Endothelial cell of umbilical vein (primary cell): ENCODE data around the gene MYH15.

ENCODE experiments used
- CTCF ChIP-seq, 2 donors: IDR thresholded peaks; 1 replicate in 1 of 2; 2 replicates in 1 of 2; pipeline ENCODE4 v1.5.1; 2011; ENCODE audit warnings: low read length in 2 of 2, mild to moderate bottlenecking in 2 of 2, moderate library complexity in 2 of 2, control low read depth in 1 of 2, inconsistent platforms in 1 of 2, low read depth in 1 of 2; ENCODE audit not compliant: insufficient read depth in 1 of 2; ENCODE audit errors: extremely low read depth in 1 of 2
- FOS ChIP-seq: IDR thresholded peaks from 2 replicates; pipeline ENCODE4 v1.6.1; 2011; ENCODE audit warnings: mild to moderate bottlenecking, low read length, moderate library complexity, borderline replicate concordance; ENCODE audit not compliant: insufficient read depth
- POLR2A ChIP-seq: IDR thresholded peaks from 2 replicates; pipeline ENCODE4 v1.6.1; 2012; ENCODE audit warnings: low read depth, mild to moderate bottlenecking, control low read depth, low read length

GRCh38 chr3:108442281-108442680 lies 68.1 kb downstream of the MYH15 start:
- TF ChIP-seq POLR2A (no peak), FOS (no peak), CTCF (IDR thresholded peaks at IDR 0.05; ENCODE audit: extremely low read depth in 1 of 2, insufficient read depth in 1 of 2, low read depth in 1 of 2, low read length in 2 of 2) (no peak)
